GM23338 (cell line): Measurements from ENCODE around the gene ELN. TPM values are rescaled to one million over a fixed set of nuclear protein-coding genes. Genes with fewer than 3 reads are reported as not detected.
A peak's percentile ranks its signal among the peaks of the same experiment; 100 is the strongest.

Source experiments
- ATAC-seq: fragments of 200-7000 bp; cut with Tn5 transposase; 3 replicates; pipeline ENCODE4 v1.9.1; 2020
- DNase-seq: peaks from one replicate; pipeline ENCODE4 v3.0.0-alpha.2; 2015; ENCODE audit warnings: low spot score
- H2AFZ ChIP-seq: fragments of 200-600 bp; sonication (generic); 2 replicates; pipeline ENCODE4 v1.8.0; 2016; ENCODE audit warnings: antibody characterized with exemption, mild to moderate bottlenecking, moderate library complexity
- H3F3A ChIP-seq: fragments of 200-600 bp; sonication (generic); replicated peaks from 2 replicates; pipeline ENCODE4 v1.8.0; 2017; ENCODE audit warnings: antibody characterized with exemption, mixed run types, low read depth
- H3K27ac ChIP-seq: fragments of 200-600 bp; sonication (generic); 2 replicates; pipeline ENCODE4 v1.6.1; 2016; ENCODE audit warnings: low read depth
- H3K27me3 ChIP-seq: fragments of 200-600 bp; sonication (generic); 2 replicates; pipeline ENCODE4 v1.8.0; 2016; ENCODE audit warnings: mild to moderate bottlenecking, mixed run types, moderate library complexity; ENCODE audit not compliant: insufficient read depth
- H3K36me3 ChIP-seq: fragments of 200-600 bp; sonication (generic); 2 replicates; pipeline ENCODE4 v1.8.0; 2016; ENCODE audit warnings: mild to moderate bottlenecking; ENCODE audit not compliant: insufficient read depth
- H3K4me1 ChIP-seq: fragments of 200-600 bp; sonication (generic); 2 replicates; pipeline ENCODE4 v1.8.0; 2016; ENCODE audit warnings: mild to moderate bottlenecking, moderate library complexity; ENCODE audit not compliant: insufficient read depth
- H3K4me2 ChIP-seq: fragments of 200-600 bp; sonication (generic); 2 replicates; pipeline ENCODE4 v1.7.1; 2017; ENCODE audit warnings: mixed run types
- H3K4me3 ChIP-seq: fragments of 200-600 bp; sonication (generic); 2 replicates; pipeline ENCODE4 v1.6.1; 2016; ENCODE audit warnings: mixed run types
- H3K79me2 ChIP-seq: fragments of 200-600 bp; sonication (generic); replicated peaks from 2 replicates; pipeline ENCODE4 v1.8.0; 2017; ENCODE audit warnings: mild to moderate bottlenecking; ENCODE audit not compliant: insufficient read depth
- H3K9me2 ChIP-seq: fragments of 200-600 bp; sonication (generic); 2 replicates; pipeline ENCODE4 v1.8.0; 2017; ENCODE audit not compliant: insufficient read depth
- H4K20me1 ChIP-seq: fragments of 200-600 bp; sonication (generic); replicated peaks from 2 replicates; pipeline ENCODE4 v1.8.0; 2017; ENCODE audit warnings: mild to moderate bottlenecking; ENCODE audit not compliant: insufficient read depth
- H3K27ac Mint-ChIP-seq: 2 replicates; pipeline ENCODE4 v1.8.0; 2020; ENCODE audit warnings: inconsistent platforms, mild to moderate bottlenecking, moderate library complexity, mixed read lengths
- H3K27me3 Mint-ChIP-seq: 3 replicates; pipeline ENCODE4 v1.8.0; 2022; ENCODE audit warnings: low read depth, mild to moderate bottlenecking, moderate library complexity, mixed read lengths, inconsistent platforms; ENCODE audit not compliant: insufficient read depth, poor library complexity
- H3K36me3 Mint-ChIP-seq: 3 replicates; pipeline ENCODE4 v1.8.0; 2021; ENCODE audit warnings: low read depth, mild to moderate bottlenecking, inconsistent platforms, moderate library complexity, mixed read lengths
- H3K4me1 Mint-ChIP-seq: 3 replicates; pipeline ENCODE4 v1.8.0; 2020; ENCODE audit warnings: mild to moderate bottlenecking, inconsistent platforms, mixed read lengths
- H3K4me3 Mint-ChIP-seq: 3 replicates; pipeline ENCODE4 v1.8.0; 2021; ENCODE audit warnings: moderate library complexity, mild to moderate bottlenecking, inconsistent platforms, mixed read lengths
- H3K9me3 Mint-ChIP-seq: 3 replicates; pipeline ENCODE4 v1.8.0; 2020; ENCODE audit warnings: moderate library complexity, mild to moderate bottlenecking, inconsistent platforms, mixed read lengths
- EZH2 ChIP-seq: fragments of 200-600 bp; sonication (generic); IDR thresholded peaks from one replicate; pipeline ENCODE4 v1.8.0; 2017; ENCODE audit warnings: antibody characterized with exemption, mild to moderate bottlenecking, low read depth; ENCODE audit not compliant: unreplicated experiment
- EZH2phosphoT487 ChIP-seq: fragments of 200-600 bp; sonication (generic); IDR thresholded peaks from one replicate; pipeline ENCODE4 v1.8.1; 2018; ENCODE audit warnings: antibody characterized with exemption; ENCODE audit not compliant: unreplicated experiment
- NANOG ChIP-seq: IDR thresholded peaks from 2 replicates; pipeline ENCODE4 v1.6.1; 2016; ENCODE audit warnings: antibody characterized with exemption, borderline replicate concordance
- POLR2AphosphoS5 ChIP-seq: IDR thresholded peaks from 2 replicates; pipeline ENCODE4 v1.6.1; 2016; ENCODE audit warnings: antibody characterized with exemption, low read depth
- ZNF331 ChIP-seq: fragments of 250-450 bp; sonication (Bioruptor Pico); IDR thresholded peaks from 2 replicates; pipeline ENCODE4 v1.5.0; 2020; ENCODE audit warnings: low read depth, mild to moderate bottlenecking, moderate library complexity
- polyA plus RNA-seq: library from polyadenylated mRNA; unstranded; fragments of >200 nt; fragmentation: Nextera tagmentation; extraction: Ambion mirVana; gene quantifications from 2 replicates; pipeline ENCODE4 v1.2.1, GENCODE V29; 2016
- total RNA-seq: library from RNA; depleted of rRNA; stranded (reverse); fragments of >200 nt; shearing (Covaris generic); gene quantifications from 2 replicates; pipeline ENCODE4 v1.2.3, GENCODE V29; 2014
- TF ChIP-seq, protein P1 (sequence below): fragments of 250-450 bp; sonication (Bioruptor Pico); IDR thresholded peaks from 2 replicates; pipeline ENCODE4 v1.5.0; 2020; ENCODE audit warnings: mild to moderate bottlenecking, moderate library complexity
- TF ChIP-seq, protein P2 (sequence below): IDR thresholded peaks from 2 replicates; pipeline ENCODE4 v1.6.1; 2016; ENCODE audit warnings: antibody characterized with exemption
- TF ChIP-seq, protein P3 (sequence below), 2 experiments: fragments of 200-600 bp in 1 of 2; sonication (generic) in 1 of 2; conservative IDR thresholded peaks; 2 replicates each; pipeline versions ENCODE4 v1.5.1 to v1.6.1; 2016 to 2017; ENCODE audit warnings: antibody characterized with exemption in 2 of 2, low read depth in 2 of 2, mild to moderate bottlenecking in 2 of 2, moderate library complexity in 1 of 2

The ELN gene
- total and polyA plus RNA-seq, 2 experiments from 2014 or later = 1.1 to 5.6 TPM

DNA sequence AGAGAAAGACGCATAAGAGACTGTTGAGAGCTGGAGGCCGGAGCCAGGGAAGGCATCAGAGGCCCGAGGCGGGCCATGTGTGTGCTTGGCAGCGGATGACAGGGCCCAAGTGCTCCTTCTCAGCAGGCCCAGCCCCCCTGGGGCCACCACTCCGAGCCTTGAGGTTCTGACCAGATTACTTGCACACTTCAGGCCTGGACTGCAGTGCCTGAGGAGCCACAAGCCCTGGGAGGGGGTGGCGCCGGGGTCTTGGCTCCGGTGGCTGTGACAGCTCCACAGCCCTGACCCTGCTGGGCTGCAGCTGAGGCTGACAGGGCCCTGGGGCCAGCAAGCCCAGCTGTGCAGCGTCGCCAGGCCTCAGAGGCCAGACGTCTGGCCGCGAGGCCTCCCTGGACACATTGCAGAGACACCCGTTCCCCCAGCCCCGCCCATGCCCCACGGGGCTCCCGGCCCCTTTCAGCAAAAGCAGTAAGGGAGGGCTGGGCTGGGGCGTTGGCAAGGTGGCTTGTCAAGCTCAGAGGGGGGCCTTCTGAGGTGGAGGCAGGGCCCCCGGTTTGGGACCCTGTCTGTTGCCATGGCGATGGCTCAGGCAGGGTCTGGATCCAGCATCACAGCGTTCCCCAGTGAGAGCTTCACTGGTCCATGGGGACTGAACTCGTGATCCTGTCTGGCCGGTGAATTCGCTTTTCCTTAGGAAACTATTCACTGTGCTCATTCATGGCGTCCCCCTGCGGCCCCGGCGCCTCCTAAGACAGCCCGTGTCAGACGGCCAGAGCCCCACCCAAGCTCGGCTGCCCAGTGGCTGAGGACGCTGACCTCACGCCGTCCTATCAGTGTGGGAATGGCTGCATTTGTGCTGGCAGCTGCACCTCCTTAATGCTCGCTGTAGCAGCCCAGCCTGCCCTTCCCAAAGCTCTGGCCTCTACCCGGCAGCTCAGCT is 5.7 kb downstream of the ELN start:
- no peaks in the 10 kb centered on the region for H3K27me3 ChIP-seq
- no peak for TF ChIP-seq NANOG
- no peaks in the 10 kb centered on the region for H3K9me2 ChIP-seq
- Mint-ChIP-seq H3K27ac (no peak overlapping the region), H3K27me3 (peaks cover 14% of the 10 kb centered on the region), H3K36me3 (no peaks in the 10 kb centered on the region), H3K9me3 (no peaks in the 10 kb centered on the region), H3K4me3 (no peak overlapping the region), H3K4me1 (peaks cover 34% of the 10 kb centered on the region)
- no peaks in the 10 kb centered on the region for H3K36me3 ChIP-seq
- no peak overlapping the region for H3K27ac ChIP-seq
- peaks cover 14% of the 10 kb centered on the region; the same call in 1 of the 2 replicates for H3K4me1 ChIP-seq
- H3K4me2 ChIP-seq = no peak overlapping the region
- H3F3A ChIP-seq = no peaks in the 10 kb centered on the region
- ATAC-seq (no peak; the same call in 1 of the 3 replicates), DNase-seq (no peak)
- H3K4me3 ChIP-seq = no peak overlapping the region
- H2AFZ ChIP-seq = no peak overlapping the region
- H3K79me2 ChIP-seq = no peaks in the 10 kb centered on the region
- no peaks in the 10 kb centered on the region for H4K20me1 ChIP-seq

DNA sequence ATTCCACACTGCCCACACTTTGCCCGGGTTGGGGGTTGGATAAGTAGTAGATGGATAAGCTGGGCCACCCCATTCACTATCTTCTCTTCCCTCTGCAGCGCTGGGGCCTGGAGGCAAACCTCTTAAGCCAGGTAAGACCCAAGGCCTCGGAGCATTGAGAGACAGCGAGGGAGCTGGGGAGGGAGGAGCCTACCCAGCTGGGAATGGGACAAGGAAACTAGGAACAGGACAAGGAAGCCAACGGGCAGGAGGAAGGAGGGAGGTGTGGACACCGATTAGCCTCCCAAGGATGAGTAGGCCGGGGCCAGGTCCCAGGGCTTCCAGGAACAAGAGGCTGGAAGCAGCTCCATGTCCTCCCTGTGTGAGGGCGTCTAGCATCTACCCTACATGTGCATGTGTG is 9.6 kb downstream of the ELN start:
- Mint-ChIP-seq H3K27ac (peak overlapping the region; percentile 80; the same call in 1 of the 2 replicates), H3K4me3 (no peak overlapping the region), H3K27me3 (peaks cover 13% of the 10 kb centered on the region), H3K36me3 (no peaks in the 10 kb centered on the region), H3K9me3 (no peaks in the 10 kb centered on the region), H3K4me1 (peaks cover 14% of the 10 kb centered on the region)
- Histone ChIP-seq H3K4me1 (no peaks in the 10 kb centered on the region), H3K9me2 (no peaks in the 10 kb centered on the region), H3K36me3 (no peaks in the 10 kb centered on the region), H3F3A (no peaks in the 10 kb centered on the region), H3K4me2 (no peak overlapping the region), H3K4me3 (no peak overlapping the region), H4K20me1 (no peaks in the 10 kb centered on the region), H3K27me3 (no peaks in the 10 kb centered on the region), H2AFZ (no peak overlapping the region), H3K79me2 (no peaks in the 10 kb centered on the region), H3K27ac (no peak overlapping the region)
- DNase-seq = no peak
- TF ChIP-seq, protein P1, sequence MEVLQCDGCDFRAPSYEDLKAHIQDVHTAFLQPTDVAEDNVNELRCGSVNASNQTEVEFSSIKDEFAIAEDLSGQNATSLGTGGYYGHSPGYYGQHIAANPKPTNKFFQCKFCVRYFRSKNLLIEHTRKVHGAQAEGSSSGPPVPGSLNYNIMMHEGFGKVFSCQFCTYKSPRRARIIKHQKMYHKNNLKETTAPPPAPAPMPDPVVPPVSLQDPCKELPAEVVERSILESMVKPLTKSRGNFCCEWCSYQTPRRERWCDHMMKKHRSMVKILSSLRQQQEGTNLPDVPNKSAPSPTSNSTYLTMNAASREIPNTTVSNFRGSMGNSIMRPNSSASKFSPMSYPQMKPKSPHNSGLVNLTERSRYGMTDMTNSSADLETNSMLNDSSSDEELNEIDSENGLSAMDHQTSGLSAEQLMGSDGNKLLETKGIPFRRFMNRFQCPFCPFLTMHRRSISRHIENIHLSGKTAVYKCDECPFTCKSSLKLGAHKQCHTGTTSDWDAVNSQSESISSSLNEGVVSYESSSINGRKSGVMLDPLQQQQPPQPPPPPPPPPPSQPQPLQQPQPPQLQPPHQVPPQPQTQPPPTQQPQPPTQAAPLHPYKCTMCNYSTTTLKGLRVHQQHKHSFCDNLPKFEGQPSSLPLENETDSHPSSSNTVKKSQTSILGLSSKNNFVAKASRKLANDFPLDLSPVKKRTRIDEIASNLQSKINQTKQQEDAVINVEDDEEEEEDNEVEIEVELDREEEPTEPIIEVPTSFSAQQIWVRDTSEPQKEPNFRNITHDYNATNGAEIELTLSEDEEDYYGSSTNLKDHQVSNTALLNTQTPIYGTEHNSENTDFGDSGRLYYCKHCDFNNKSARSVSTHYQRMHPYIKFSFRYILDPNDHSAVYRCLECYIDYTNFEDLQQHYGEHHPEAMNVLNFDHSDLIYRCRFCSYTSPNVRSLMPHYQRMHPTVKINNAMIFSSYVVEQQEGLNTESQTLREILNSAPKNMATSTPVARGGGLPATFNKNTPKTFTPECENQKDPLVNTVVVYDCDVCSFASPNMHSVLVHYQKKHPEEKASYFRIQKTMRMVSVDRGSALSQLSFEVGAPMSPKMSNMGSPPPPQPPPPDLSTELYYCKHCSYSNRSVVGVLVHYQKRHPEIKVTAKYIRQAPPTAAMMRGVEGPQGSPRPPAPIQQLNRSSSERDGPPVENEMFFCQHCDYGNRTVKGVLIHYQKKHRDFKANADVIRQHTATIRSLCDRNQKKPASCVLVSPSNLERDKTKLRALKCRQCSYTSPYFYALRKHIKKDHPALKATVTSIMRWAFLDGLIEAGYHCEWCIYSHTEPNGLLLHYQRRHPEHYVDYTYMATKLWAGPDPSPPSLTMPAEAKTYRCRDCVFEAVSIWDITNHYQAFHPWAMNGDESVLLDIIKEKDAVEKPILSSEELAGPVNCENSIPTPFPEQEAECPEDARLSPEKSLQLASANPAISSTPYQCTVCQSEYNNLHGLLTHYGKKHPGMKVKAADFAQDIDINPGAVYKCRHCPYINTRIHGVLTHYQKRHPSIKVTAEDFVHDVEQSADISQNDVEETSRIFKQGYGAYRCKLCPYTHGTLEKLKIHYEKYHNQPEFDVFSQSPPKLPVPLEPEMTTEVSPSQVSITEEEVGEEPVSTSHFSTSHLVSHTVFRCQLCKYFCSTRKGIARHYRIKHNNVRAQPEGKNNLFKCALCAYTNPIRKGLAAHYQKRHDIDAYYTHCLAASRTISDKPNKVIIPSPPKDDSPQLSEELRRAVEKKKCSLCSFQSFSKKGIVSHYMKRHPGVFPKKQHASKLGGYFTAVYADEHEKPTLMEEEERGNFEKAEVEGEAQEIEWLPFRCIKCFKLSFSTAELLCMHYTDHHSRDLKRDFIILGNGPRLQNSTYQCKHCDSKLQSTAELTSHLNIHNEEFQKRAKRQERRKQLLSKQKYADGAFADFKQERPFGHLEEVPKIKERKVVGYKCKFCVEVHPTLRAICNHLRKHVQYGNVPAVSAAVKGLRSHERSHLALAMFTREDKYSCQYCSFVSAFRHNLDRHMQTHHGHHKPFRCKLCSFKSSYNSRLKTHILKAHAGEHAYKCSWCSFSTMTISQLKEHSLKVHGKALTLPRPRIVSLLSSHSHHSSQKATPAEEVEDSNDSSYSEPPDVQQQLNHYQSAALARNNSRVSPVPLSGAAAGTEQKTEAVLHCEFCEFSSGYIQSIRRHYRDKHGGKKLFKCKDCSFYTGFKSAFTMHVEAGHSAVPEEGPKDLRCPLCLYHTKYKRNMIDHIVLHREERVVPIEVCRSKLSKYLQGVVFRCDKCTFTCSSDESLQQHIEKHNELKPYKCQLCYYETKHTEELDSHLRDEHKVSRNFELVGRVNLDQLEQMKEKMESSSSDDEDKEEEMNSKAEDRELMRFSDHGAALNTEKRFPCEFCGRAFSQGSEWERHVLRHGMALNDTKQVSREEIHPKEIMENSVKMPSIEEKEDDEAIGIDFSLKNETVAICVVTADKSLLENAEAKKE (CRISPR knock-in tag) = no peak
- TF ChIP-seq, protein P2, sequence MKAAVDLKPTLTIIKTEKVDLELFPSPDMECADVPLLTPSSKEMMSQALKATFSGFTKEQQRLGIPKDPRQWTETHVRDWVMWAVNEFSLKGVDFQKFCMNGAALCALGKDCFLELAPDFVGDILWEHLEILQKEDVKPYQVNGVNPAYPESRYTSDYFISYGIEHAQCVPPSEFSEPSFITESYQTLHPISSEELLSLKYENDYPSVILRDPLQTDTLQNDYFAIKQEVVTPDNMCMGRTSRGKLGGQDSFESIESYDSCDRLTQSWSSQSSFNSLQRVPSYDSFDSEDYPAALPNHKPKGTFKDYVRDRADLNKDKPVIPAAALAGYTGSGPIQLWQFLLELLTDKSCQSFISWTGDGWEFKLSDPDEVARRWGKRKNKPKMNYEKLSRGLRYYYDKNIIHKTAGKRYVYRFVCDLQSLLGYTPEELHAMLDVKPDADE = no peak
- TF ChIP-seq, protein P3, sequence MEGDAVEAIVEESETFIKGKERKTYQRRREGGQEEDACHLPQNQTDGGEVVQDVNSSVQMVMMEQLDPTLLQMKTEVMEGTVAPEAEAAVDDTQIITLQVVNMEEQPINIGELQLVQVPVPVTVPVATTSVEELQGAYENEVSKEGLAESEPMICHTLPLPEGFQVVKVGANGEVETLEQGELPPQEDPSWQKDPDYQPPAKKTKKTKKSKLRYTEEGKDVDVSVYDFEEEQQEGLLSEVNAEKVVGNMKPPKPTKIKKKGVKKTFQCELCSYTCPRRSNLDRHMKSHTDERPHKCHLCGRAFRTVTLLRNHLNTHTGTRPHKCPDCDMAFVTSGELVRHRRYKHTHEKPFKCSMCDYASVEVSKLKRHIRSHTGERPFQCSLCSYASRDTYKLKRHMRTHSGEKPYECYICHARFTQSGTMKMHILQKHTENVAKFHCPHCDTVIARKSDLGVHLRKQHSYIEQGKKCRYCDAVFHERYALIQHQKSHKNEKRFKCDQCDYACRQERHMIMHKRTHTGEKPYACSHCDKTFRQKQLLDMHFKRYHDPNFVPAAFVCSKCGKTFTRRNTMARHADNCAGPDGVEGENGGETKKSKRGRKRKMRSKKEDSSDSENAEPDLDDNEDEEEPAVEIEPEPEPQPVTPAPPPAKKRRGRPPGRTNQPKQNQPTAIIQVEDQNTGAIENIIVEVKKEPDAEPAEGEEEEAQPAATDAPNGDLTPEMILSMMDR (conservative IDR thresholded peaks at IDR 0.05; ENCODE audit: low read depth in 2 of 2) = no peak
- TF ChIP-seq EZH2 = no peak
- no peak for TF ChIP-seq EZH2phosphoT487
- no peak for TF ChIP-seq POLR2AphosphoS5
- TF ChIP-seq ZNF331 = no peak
- no peak for ATAC-seq
